ENCODE results near the gene OTOP1.
"Not testable (repeated sequence)": the region's sequence is repeated elsewhere in the genome, so short reads cannot be mapped to it uniquely, and the experiment has no call there.

The OTOP1 gene

DNA sequence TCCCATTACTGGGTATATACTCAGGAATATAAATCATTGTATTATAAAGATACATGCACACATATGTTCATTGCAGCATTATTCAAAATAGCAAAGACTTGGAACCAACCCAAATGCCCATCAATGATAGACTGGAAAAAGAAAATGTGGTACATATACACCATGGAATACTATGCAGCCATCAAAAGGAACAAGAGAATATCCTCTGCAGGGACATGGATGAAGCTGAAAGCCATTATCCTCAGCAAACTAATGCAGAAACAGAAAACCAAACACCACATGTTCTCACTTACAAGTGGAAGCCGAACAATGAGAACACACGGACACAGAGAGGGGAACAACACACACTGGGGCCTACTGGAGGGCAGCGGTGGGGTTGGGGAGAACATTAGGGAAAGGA, 31.0 kb upstream of the OTOP1 start:
- H3K9ac ChIP-seq (ENCODE audit: low read depth in 1 of 2, low read length in 2 of 2); H3K36me3 ChIP-seq (ENCODE audit: control insufficient read depth in 1 of 2, insufficient read depth in 2 of 2, low read length in 2 of 2); H3K4me3 ChIP-seq (ENCODE audit: low read depth in 1 of 2, low read length in 2 of 2); H3K9me3 ChIP-seq (ENCODE audit: control insufficient read depth in 1 of 2, low read length in 2 of 2); H3K27ac ChIP-seq (ENCODE audit: low read depth, low read length); H3K4me1 ChIP-seq (ENCODE audit: control insufficient read depth in 1 of 2, insufficient read depth in 2 of 2, low read length in 2 of 2); H3K27me3 ChIP-seq (ENCODE audit: control insufficient read depth in 1 of 2, insufficient read depth in 2 of 2, low read length in 2 of 2): not testable (repeated sequence)

DNA sequence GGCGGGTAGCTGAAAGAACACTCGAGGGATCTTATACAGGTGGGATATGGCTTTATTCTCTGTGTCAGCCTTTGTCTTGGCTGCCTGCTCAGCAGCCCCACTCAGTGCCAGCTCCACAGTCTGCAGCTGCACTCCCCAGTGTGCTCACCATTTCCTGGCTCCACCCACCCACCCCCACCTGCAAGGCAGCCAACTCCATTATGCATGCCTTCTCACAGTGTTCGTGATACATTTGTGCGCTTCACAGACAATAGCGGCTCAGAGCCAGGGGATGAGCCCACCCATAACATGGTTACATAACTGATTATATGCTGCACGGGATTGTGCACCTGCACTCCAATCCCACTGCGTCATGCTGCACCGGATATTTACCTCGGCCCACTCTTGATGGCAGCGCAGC, 30.1 kb upstream of the OTOP1 start:
- no peak overlapping the region for H3K27ac ChIP-seq (ENCODE audit: low read depth, low read length)
- H3K4me1 ChIP-seq (ENCODE audit: control insufficient read depth in 1 of 2, insufficient read depth in 2 of 2, low read length in 2 of 2): peaks cover 0 to 4% of the 10 kb centered on the region in 2 donors
- H3K36me3 ChIP-seq (ENCODE audit: control insufficient read depth in 1 of 2, insufficient read depth in 2 of 2, low read length in 2 of 2): no peaks in the 10 kb centered on the region
- no peak overlapping the region for H3K9ac ChIP-seq (ENCODE audit: low read depth in 1 of 2, low read length in 2 of 2)
- H3K9me3 ChIP-seq (ENCODE audit: control insufficient read depth in 1 of 2, low read length in 2 of 2): no peaks in the 10 kb centered on the region
- no peak overlapping the region for H3K4me3 ChIP-seq (ENCODE audit: low read depth in 1 of 2, low read length in 2 of 2)
- no peaks in the 10 kb centered on the region for H3K27me3 ChIP-seq (ENCODE audit: control insufficient read depth in 1 of 2, insufficient read depth in 2 of 2, low read length in 2 of 2)

DNA sequence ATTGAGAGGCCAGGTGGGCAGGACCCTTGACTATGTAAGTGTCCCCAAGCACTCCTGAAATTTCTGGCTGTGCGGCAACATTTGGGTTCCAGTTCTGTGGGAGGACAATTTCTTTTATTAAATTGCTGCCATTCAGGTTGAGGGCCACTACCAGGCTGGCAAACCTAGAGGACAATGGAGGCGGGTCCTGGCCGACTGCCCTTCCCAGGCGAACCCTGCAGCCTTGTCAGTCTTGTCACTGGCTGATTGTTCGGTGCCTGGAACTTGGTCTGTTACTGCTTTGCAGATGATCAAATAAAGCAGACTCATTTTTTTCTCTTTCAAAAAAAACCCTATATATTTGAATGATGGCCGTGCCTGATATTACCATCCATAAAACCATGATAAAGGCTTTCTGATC, 27.9 kb upstream of the OTOP1 start:
- H3K36me3 ChIP-seq (ENCODE audit: control insufficient read depth in 1 of 2, insufficient read depth in 2 of 2, low read length in 2 of 2): no peaks in the 10 kb centered on the region
- H3K9me3 ChIP-seq (ENCODE audit: control insufficient read depth in 1 of 2, low read length in 2 of 2): no peaks in the 10 kb centered on the region
- H3K4me1 ChIP-seq (ENCODE audit: control insufficient read depth in 1 of 2, insufficient read depth in 2 of 2, low read length in 2 of 2): peaks cover 0 to 4% of the 10 kb centered on the region in 2 donors
- H3K27me3 ChIP-seq (ENCODE audit: control insufficient read depth in 1 of 2, insufficient read depth in 2 of 2, low read length in 2 of 2): no peaks in the 10 kb centered on the region
- H3K4me3 ChIP-seq (ENCODE audit: low read depth in 1 of 2, low read length in 2 of 2): no peak overlapping the region
- no peak overlapping the region for H3K9ac ChIP-seq (ENCODE audit: low read depth in 1 of 2, low read length in 2 of 2)
- no peak overlapping the region for H3K27ac ChIP-seq (ENCODE audit: low read depth, low read length)

DNA sequence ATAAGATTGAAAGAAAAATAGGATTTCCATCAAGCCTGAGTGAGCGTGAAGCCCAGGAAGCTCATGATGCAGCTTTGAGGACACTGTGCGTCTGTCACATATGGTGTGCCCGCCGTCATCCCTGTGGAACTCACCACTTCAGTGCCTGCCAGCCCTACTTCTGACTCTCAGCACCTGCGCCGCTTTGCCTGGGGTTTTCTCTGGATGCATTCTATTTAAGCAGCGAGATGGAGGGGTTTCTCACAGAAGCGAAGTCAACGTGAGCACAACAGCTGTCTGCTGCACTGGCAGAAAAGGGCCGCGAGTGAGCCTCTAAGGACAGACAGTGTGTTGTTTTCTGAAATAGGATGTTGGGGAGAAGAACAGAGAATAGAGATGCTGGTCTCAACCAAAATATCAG, 27.5 kb upstream of the OTOP1 start:
- Histone ChIP-seq H3K36me3 (ENCODE audit: control insufficient read depth in 1 of 2, insufficient read depth in 2 of 2, low read length in 2 of 2) (no peaks in the 10 kb centered on the region), H3K27me3 (ENCODE audit: control insufficient read depth in 1 of 2, insufficient read depth in 2 of 2, low read length in 2 of 2) (no peaks in the 10 kb centered on the region), H3K9ac (ENCODE audit: low read depth in 1 of 2, low read length in 2 of 2) (no peak overlapping the region), H3K9me3 (ENCODE audit: control insufficient read depth in 1 of 2, low read length in 2 of 2) (no peaks in the 10 kb centered on the region), H3K4me3 (ENCODE audit: low read depth in 1 of 2, low read length in 2 of 2) (no peak overlapping the region), H3K27ac (ENCODE audit: low read depth, low read length) (no peak overlapping the region), H3K4me1 (ENCODE audit: control insufficient read depth in 1 of 2, insufficient read depth in 2 of 2, low read length in 2 of 2) (peaks cover under 1% of the 10 kb centered on the region in 2 donors)

DNA sequence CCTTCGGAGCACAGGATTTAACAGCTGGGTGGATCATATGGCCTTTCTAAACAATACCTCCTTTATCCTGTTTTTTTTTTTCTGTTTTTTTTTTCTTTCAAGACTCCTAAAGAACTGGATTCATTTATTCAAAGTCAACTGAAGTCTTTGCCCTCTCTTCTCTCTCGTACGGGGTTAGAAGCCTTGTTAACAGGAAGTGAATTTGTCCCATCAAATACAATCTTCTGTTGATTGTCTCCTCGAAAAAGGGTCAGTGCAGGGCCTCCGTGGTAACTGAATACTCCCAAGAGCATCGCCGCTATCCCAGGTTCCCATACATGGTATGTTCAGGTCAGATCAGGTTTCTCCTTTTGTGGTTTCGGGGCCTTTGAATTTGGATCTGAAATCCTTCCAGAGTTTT, 23.1 kb upstream of the OTOP1 start:
- Histone ChIP-seq H3K9ac (ENCODE audit: low read depth in 1 of 2, low read length in 2 of 2) (no peak overlapping the region), H3K4me1 (ENCODE audit: control insufficient read depth in 1 of 2, insufficient read depth in 2 of 2, low read length in 2 of 2) (peaks cover 14 to 16% of the 10 kb centered on the region in 2 donors), H3K4me3 (ENCODE audit: low read depth in 1 of 2, low read length in 2 of 2) (no peak overlapping the region), H3K36me3 (ENCODE audit: control insufficient read depth in 1 of 2, insufficient read depth in 2 of 2, low read length in 2 of 2) (peaks cover 6 to 10% of the 10 kb centered on the region in 2 donors), H3K9me3 (ENCODE audit: control insufficient read depth in 1 of 2, low read length in 2 of 2) (no peaks in the 10 kb centered on the region), H3K27me3 (ENCODE audit: control insufficient read depth in 1 of 2, insufficient read depth in 2 of 2, low read length in 2 of 2) (no peaks in the 10 kb centered on the region), H3K27ac (ENCODE audit: low read depth, low read length) (no peak overlapping the region)

DNA sequence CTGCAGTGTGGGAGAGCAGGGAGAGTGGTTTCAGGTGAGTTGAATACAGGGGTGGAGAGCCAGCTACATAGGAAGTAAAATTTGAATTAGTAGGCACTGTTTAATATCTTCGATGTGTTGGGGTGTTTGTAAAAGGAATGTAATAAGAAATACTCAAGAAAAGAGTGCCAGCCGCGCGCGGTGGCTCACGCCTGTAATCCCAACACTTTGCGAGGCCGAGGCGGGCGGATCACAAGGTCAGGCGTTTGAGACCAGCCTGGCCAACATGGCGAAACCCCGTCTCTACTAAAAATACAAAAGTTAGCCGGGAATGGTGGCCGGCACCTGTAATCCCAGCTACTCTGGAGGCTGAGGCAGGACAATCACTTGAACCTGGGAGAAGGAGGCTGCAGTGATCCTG, 22.6 kb upstream of the OTOP1 start:
- peaks cover 14 to 16% of the 10 kb centered on the region in 2 donors for H3K4me1 ChIP-seq (ENCODE audit: control insufficient read depth in 1 of 2, insufficient read depth in 2 of 2, low read length in 2 of 2)
- H3K27me3 ChIP-seq (ENCODE audit: control insufficient read depth in 1 of 2, insufficient read depth in 2 of 2, low read length in 2 of 2); H3K9ac ChIP-seq (ENCODE audit: low read depth in 1 of 2, low read length in 2 of 2); H3K27ac ChIP-seq (ENCODE audit: low read depth, low read length); H3K9me3 ChIP-seq (ENCODE audit: control insufficient read depth in 1 of 2, low read length in 2 of 2): not testable (repeated sequence)
- peak overlapping the region in 1 of 2 donors; percentile 80 for H3K4me3 ChIP-seq (ENCODE audit: low read depth in 1 of 2, low read length in 2 of 2)
- H3K36me3 ChIP-seq (ENCODE audit: control insufficient read depth in 1 of 2, insufficient read depth in 2 of 2, low read length in 2 of 2): peaks cover 9 to 15% of the 10 kb centered on the region in 2 donors

DNA sequence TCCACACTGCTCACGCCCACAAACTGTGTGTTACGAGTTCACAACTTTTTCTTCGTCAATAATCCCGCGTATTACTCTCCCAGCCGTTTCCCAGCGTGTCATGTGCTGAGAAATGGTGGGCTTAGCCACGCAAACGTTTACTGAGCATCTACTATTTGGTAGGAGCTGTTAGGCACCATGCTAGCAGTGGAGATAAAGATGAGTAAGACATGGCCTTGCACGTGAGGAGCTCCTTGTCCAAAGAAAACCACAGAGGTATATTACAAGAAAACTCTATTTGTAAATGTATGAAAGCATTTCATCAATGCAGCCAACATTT, 22.1 kb upstream of the OTOP1 start:
- peak overlapping the region; percentile 89 to 90 for H3K9ac ChIP-seq (ENCODE audit: low read depth in 1 of 2, low read length in 2 of 2)
- H3K4me3 ChIP-seq (ENCODE audit: low read depth in 1 of 2, low read length in 2 of 2): peak overlapping the region; percentile 80 to 95

DNA sequence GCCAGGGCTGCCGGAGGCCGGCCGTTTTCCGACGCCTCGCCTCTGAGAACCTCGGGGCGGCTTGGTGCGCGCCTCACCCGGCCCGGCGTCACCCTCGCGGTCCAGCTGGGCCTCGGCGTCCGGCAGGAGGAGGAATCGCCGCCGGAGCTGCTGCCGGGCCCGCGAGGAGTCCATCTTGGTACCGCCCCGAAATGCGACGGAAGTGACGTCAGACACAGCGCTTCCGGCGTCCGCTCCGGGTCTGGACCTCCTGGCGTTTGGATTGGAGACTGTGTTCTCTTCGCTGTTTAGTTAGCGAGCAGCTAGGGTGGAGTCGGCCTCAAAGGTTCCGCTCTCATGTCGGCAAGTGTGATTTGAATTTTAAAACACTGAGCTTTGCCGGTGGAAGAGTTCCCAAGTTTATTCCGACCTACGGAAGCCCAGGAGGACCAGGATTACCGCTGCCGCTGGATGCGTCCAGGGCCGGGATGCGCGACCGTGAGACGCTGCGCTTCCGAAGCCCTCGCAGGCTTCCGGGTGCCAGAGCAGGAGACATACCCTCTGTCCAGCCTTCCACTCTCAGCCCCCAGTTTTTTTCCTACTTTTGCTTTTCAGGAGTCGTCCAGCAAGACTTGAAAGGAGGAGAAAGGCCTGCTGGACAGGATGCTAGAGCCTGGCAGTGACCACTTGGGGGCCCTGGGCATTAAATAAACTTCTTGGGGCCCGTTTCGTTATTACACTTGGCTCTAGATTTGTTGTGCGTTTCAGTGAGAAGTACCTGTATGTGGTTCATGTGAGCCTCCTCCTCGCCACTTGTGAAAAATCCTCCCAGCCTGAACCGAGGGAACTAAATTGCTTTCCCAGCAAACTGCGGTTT, 21.5 kb upstream of the OTOP1 start, which contains the start of gene TMEM128:
TMEM128 (minus strand) TSS at position 195 of the 856 bp plus-strand sequence; CDS start at position 174, 21 bp downstream.
- peak within 1 kb of the TSS; percentile 92 for H3K27ac ChIP-seq (ENCODE audit: low read depth, low read length)
- H3K4me1 ChIP-seq (ENCODE audit: control insufficient read depth in 1 of 2, insufficient read depth in 2 of 2, low read length in 2 of 2): peaks cover 14 to 16% of the 10 kb centered on the region in 2 donors
- H3K9me3 ChIP-seq (ENCODE audit: control insufficient read depth in 1 of 2, low read length in 2 of 2): no peaks in the 10 kb centered on the region
- H3K9ac ChIP-seq (ENCODE audit: low read depth in 1 of 2, low read length in 2 of 2): peak within 1 kb of the TSS; percentile 89 to 90
- peak within 1 kb of the TSS; percentile 80 to 95 for H3K4me3 ChIP-seq (ENCODE audit: low read depth in 1 of 2, low read length in 2 of 2)
- peaks cover 16 to 26% of the 10 kb centered on the region in 2 donors for H3K36me3 ChIP-seq (ENCODE audit: control insufficient read depth in 1 of 2, insufficient read depth in 2 of 2, low read length in 2 of 2)
- no peaks in the 10 kb centered on the region for H3K27me3 ChIP-seq (ENCODE audit: control insufficient read depth in 1 of 2, insufficient read depth in 2 of 2, low read length in 2 of 2)

More for the DNA sequence above, 22.1 kb upstream of the OTOP1 start:
- no peaks in the 10 kb centered on the region for H3K9me3 ChIP-seq (ENCODE audit: control insufficient read depth in 1 of 2, low read length in 2 of 2)
- peak overlapping the region; percentile 92 for H3K27ac ChIP-seq (ENCODE audit: low read depth, low read length)
- H3K36me3 ChIP-seq (ENCODE audit: control insufficient read depth in 1 of 2, insufficient read depth in 2 of 2, low read length in 2 of 2): peaks cover 10 to 20% of the 10 kb centered on the region in 2 donors
- H3K4me1 ChIP-seq (ENCODE audit: control insufficient read depth in 1 of 2, insufficient read depth in 2 of 2, low read length in 2 of 2): peaks cover 14 to 16% of the 10 kb centered on the region in 2 donors
- no peaks in the 10 kb centered on the region for H3K27me3 ChIP-seq (ENCODE audit: control insufficient read depth in 1 of 2, insufficient read depth in 2 of 2, low read length in 2 of 2)

DNA sequence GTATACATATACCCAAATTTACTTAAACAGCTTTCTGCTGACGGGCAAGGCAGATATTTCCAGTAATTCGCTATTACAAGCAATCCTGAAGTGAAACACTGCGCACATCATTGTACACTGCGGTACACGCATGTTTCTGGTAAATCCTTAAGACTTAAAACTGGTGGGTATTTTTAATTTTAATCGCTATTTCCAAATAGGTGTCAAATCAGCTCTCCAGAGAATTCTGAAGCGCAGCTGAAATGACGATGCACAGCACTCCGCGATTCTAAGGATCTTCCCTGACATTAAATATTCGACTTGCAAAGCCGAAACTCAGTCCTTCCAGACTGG, 20.9 kb upstream of the OTOP1 start:
- Histone ChIP-seq H3K9me3 (ENCODE audit: control insufficient read depth in 1 of 2, low read length in 2 of 2) (no peaks in the 10 kb centered on the region), H3K4me1 (ENCODE audit: control insufficient read depth in 1 of 2, insufficient read depth in 2 of 2, low read length in 2 of 2) (peaks cover 14 to 16% of the 10 kb centered on the region in 2 donors), H3K9ac (ENCODE audit: low read depth in 1 of 2, low read length in 2 of 2) (peak overlapping the region; percentile 89 to 90), H3K27ac (ENCODE audit: low read depth, low read length) (peak overlapping the region; percentile 92), H3K4me3 (ENCODE audit: low read depth in 1 of 2, low read length in 2 of 2) (peak overlapping the region; percentile 80 to 95), H3K27me3 (ENCODE audit: control insufficient read depth in 1 of 2, insufficient read depth in 2 of 2, low read length in 2 of 2) (no peaks in the 10 kb centered on the region), H3K36me3 (ENCODE audit: control insufficient read depth in 1 of 2, insufficient read depth in 2 of 2, low read length in 2 of 2) (peaks cover 17 to 26% of the 10 kb centered on the region in 2 donors)

DNA sequence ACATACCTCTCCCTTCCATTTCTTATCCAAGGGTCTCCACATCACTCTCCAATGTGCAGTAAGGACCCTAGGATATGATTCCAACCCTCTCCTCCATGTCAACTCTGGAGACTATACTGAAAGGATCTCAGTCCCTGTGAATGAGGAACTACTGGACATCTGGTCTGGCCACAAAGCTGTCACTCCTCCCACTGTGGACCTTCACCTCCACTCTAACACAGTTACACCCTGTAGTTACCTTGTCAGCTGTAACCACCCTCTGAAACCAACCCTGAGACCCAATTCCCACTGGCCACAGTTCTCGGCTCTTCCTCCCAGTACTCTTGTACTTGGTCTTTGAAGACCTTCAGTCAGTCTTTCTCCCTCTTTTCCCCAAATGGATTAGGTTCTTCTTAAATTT, 18.4 kb upstream of the OTOP1 start:
- no peak overlapping the region for H3K9ac ChIP-seq (ENCODE audit: low read depth in 1 of 2, low read length in 2 of 2)
- peaks cover 22 to 40% of the 10 kb centered on the region in 2 donors for H3K36me3 ChIP-seq (ENCODE audit: control insufficient read depth in 1 of 2, insufficient read depth in 2 of 2, low read length in 2 of 2)
- peaks cover 14 to 16% of the 10 kb centered on the region in 2 donors for H3K4me1 ChIP-seq (ENCODE audit: control insufficient read depth in 1 of 2, insufficient read depth in 2 of 2, low read length in 2 of 2)
- no peaks in the 10 kb centered on the region for H3K9me3 ChIP-seq (ENCODE audit: control insufficient read depth in 1 of 2, low read length in 2 of 2)
- no peak overlapping the region for H3K27ac ChIP-seq (ENCODE audit: low read depth, low read length)
- H3K27me3 ChIP-seq (ENCODE audit: control insufficient read depth in 1 of 2, insufficient read depth in 2 of 2, low read length in 2 of 2): no peaks in the 10 kb centered on the region
- no peak overlapping the region for H3K4me3 ChIP-seq (ENCODE audit: low read depth in 1 of 2, low read length in 2 of 2)

All from duodenal mucosa (tissue), 2 donors.